ENCODE results near the gene GZMM.

- TF ChIP-seq CTCF (IDR thresholded peaks at IDR 0.05) (no peak), POLR2A (IDR thresholded peaks at IDR 0.05) (no peak), EP300 (IDR thresholded peaks at IDR 0.05) (no peak)
Measured at GRCh38 chr19:583968-584239, 40.1 kb downstream of the GZMM start.
